ENCODE data around the gene EEF2.

Gene EEF2

DNA sequence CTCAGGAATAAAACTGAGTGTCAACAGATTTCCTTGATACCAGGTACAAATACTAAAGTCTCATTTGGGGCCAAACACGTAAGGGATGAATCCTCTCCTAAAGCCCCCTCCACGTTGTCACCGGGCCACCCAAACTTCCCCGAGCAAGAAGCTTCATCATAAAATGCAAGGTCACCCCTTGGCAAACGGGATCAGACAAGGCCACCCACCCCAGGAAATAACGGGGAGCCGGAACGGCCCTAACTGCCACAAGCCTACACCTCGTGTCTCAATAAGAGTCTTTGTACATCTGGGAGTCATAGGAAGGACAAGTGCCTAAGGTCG, 717 bp downstream of the EEF2 start:
- DNase-seq: no peak
- H3K9me3 ChIP-seq: no peaks in the 10 kb centered on the region
- TF ChIP-seq, protein P1, sequence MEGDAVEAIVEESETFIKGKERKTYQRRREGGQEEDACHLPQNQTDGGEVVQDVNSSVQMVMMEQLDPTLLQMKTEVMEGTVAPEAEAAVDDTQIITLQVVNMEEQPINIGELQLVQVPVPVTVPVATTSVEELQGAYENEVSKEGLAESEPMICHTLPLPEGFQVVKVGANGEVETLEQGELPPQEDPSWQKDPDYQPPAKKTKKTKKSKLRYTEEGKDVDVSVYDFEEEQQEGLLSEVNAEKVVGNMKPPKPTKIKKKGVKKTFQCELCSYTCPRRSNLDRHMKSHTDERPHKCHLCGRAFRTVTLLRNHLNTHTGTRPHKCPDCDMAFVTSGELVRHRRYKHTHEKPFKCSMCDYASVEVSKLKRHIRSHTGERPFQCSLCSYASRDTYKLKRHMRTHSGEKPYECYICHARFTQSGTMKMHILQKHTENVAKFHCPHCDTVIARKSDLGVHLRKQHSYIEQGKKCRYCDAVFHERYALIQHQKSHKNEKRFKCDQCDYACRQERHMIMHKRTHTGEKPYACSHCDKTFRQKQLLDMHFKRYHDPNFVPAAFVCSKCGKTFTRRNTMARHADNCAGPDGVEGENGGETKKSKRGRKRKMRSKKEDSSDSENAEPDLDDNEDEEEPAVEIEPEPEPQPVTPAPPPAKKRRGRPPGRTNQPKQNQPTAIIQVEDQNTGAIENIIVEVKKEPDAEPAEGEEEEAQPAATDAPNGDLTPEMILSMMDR (IDR thresholded peaks at IDR 0.05; ENCODE audit: low read depth, low read length): no peak
- H3K4me3 ChIP-seq (ENCODE audit: low read depth, low read length): peak overlapping the region; percentile 100
- H3K27me3 ChIP-seq: no peaks in the 10 kb centered on the region
- H3K4me1 ChIP-seq: peaks cover 23% of the 10 kb centered on the region
- peaks cover 56% of the 10 kb centered on the region for H3K36me3 ChIP-seq

DNA sequence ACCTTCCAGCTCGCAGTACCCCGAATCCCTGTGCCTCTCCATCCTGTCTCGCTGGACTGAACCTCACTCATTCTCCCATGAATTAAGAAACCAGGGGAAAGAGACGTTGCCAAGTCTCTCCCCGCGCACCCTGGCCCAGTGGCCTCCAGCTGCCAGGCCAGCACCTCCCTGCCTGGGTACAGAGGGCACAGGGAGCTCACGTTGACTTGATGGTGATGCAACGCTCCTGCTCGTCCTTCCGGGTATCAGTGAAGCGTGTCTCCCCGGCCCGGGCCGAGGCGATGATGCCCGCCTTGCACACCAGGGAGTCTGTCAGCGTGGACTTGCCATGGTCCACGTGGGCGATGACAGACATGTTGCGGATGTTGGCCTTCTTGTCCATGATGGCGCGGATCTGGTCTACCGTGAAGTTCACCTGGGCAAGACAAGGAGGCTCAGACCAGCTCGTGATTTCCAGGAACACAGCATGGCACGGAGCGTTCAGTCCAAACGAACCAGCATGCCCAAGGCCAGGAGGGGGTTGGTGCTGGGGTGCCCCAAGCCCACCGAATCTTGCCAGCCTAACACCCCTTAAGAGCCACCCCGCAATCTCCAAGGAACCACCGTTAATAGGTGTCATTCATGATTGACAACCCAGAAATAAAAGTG, 1.2 kb downstream of the EEF2 start:
- no peaks in the 10 kb centered on the region for H3K27me3 ChIP-seq
- H3K4me1 ChIP-seq: peaks cover 23% of the 10 kb centered on the region
- peaks cover 61% of the 10 kb centered on the region for H3K36me3 ChIP-seq

DNA sequence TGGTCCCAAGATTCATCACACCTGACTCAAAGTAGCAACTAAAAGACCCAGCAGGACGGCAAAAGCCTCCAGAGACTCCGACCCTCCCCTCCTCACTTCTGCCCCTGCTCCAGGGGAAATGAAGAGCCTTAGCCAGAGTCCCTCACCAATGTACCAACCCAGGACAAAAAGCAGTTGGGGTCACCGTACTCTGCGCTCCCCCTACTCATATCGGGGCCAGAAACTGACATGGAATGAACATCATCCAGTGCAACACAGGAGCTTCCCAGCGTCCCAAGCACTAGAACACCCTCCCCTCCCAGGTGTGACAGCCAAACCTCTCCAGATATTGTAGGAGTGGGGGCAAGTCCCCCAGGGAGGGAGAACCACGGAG, 1.7 kb downstream of the EEF2 start:
- Histone ChIP-seq H3K27me3 (no peaks in the 10 kb centered on the region), H3K9me3 (no peaks in the 10 kb centered on the region), H3K36me3 (peaks cover 67% of the 10 kb centered on the region), H3K4me3 (ENCODE audit: low read depth, low read length) (peak overlapping the region; percentile 100), H3K4me1 (peaks cover 23% of the 10 kb centered on the region)
- no peak for DNase-seq
- TF ChIP-seq, protein P1 (IDR thresholded peaks at IDR 0.05; ENCODE audit: low read depth, low read length): no peak

More for the DNA sequence above, 1.2 kb downstream of the EEF2 start:
- TF ChIP-seq, protein P1 (IDR thresholded peaks at IDR 0.05; ENCODE audit: low read depth, low read length): no peak
- no peak for DNase-seq
- H3K9me3 ChIP-seq: no peaks in the 10 kb centered on the region
- peak overlapping the region; percentile 100 for H3K4me3 ChIP-seq (ENCODE audit: low read depth, low read length)

DNA sequence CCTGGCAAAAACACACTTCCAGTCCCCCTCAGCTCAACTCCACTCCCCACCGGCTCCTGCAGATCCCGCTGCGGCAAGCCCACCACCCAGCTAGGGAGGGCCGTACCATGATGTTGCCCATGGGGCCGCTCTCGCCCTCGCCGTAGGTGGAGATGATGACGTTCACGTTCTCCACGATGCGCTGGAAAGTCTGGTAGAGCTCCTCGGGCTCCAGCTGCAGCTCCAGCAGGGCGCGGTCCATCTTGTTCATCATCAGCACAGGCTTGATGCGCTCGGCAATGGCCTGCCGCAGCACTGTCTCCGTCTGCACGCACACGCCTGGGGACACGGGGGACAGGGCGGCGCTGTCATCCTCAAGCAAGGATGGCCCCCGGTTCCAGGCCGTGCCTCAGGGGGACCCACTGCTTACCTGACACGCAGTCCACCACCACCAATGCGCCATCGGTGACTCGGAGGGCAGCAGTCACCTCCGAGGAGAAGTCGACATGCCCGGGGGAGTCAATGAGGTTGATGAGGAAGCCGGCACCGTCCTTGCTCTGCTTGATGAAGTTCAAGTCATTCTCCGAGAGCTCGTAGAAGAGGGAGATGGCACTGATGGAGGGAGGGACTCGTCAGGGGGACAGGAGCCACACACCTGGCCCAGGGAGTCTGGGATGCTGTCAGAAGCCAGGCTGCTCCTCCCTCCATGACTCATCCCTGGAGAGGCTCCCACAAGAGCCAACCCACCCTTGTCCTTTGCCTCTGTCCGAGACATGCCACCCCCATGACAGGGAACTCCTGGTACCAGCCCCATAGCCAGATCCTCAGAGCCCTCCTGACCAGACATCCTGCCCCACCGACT, 2.3 kb downstream of the EEF2 start:
- TF ChIP-seq, protein P1 (IDR thresholded peaks at IDR 0.05; ENCODE audit: low read depth, low read length): no peak
- Histone ChIP-seq H3K36me3 (peaks cover 73% of the 10 kb centered on the region), H3K27me3 (no peaks in the 10 kb centered on the region), H3K4me1 (peaks cover 23% of the 10 kb centered on the region), H3K9me3 (no peaks in the 10 kb centered on the region), H3K4me3 (ENCODE audit: low read depth, low read length) (peak overlapping the region; percentile 100)
- DNase-seq: no peak

DNA sequence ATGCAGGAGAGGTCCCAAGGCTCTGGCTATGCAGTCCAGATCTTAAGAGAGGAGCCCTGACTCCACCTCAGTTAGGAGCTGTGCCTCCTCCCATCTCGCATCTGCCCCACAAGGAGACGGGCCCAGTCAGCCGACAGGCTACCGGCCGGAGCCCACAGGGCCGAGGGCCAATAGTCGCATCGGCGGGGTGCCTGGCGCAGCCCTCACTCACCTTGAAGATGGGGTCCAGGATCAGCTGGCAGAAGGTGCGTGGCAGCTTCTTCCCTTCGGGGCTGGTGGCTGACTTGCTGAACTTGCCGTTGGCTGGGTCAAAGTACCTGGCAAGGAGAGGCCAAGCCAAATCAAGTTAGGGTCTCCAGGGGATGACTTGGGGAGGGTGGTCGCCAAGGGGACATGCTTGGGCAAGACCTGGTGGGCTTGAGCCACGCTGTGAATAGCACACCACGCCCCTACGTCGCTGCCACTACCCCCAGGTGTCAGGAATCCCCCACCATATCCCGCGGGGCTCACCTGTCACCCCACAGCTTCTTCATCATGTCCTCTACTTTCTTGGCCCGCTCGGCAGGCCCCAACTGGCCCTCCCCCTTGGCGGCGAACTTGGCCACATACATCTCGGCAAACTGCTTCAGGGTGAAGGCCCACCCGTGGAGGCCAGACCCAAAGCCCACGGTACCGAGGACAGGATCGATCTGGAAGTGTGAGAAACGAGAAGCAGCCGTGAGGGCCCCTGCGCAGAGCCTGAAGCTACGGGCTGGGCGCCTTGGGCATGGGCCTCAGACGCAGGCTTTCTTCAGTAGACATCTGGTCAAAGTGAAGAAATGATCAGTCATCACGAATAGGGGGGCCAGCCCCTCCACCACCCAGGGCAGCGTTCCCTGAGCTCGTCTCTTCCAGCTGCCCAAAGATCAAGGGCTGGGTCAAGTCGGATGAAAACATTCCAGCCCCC, 3.3 kb downstream of the EEF2 start:
- H3K27me3 ChIP-seq: no peaks in the 10 kb centered on the region
- peaks cover 27% of the 10 kb centered on the region for H3K4me1 ChIP-seq
- DNase-seq: no peak
- H3K4me3 ChIP-seq (ENCODE audit: low read depth, low read length): peak overlapping the region; percentile 100
- peaks cover 82% of the 10 kb centered on the region for H3K36me3 ChIP-seq
- no peaks in the 10 kb centered on the region for H3K9me3 ChIP-seq
- TF ChIP-seq, protein P1 (IDR thresholded peaks at IDR 0.05; ENCODE audit: low read depth, low read length): no peak

All from BE2C (cell line).